PC-9 (cell line): ENCODE results near the gene SARS1. TPM values are rescaled to one million over a fixed set of nuclear protein-coding genes. Genes with fewer than 3 reads are reported as not detected.

Experiments
- BruUV-seq: library from RNA; stranded (reverse); fragments of 400-500 nt; replicated peaks from 2 replicates; lab custom pipeline; 2021; lab: Mats Ljungman, UMichigan
- CTCF ChIA-PET: fragments of 300-600 bp; sonication (Branson Sonifier 250); formaldehyde crosslinking; loops from one replicate; lab custom pipeline; 2022; ENCODE audit warnings: antibody characterized with exemption; lab: Charles Lee
- POLR2A ChIA-PET: fragments of 300-600 bp; sonication (Branson Sonifier 250); formaldehyde crosslinking; loops from one replicate; lab custom pipeline; 2022; ENCODE audit warnings: antibody characterized with exemption; ENCODE audit not compliant: unreplicated experiment; lab: Charles Lee
- DNase-seq, 2 experiments: peaks; one replicate each; pipeline versions ENCODE4 v3.0.0 to v3.0.0-alpha.2; 2015 to 2022; ENCODE audit warnings: mixed read lengths in 1 of 2
- H2AFZ ChIP-seq: fragments of 200-600 bp; sonication (generic); 2 replicates; pipeline ENCODE4 v1.8.1; 2017; ENCODE audit warnings: antibody characterized with exemption
- H3F3A ChIP-seq: fragments of 200-600 bp; sonication (generic); 2 replicates; pipeline ENCODE4 v1.8.1; 2017; ENCODE audit warnings: antibody characterized with exemption, mild to moderate bottlenecking, low read depth; ENCODE audit not compliant: insufficient read depth
- H3K27ac ChIP-seq: fragments of 200-600 bp; sonication (generic); 2 replicates; pipeline ENCODE4 v1.6.1; 2016; ENCODE audit warnings: mixed run types
- H3K27me3 ChIP-seq: fragments of 200-600 bp; sonication (generic); 2 replicates; pipeline ENCODE4 v1.6.1; 2016; ENCODE audit warnings: low read depth, mixed run types; ENCODE audit not compliant: insufficient read depth
- H3K36me3 ChIP-seq: fragments of 200-600 bp; sonication (generic); 2 replicates; pipeline ENCODE4 v1.6.1; 2016; ENCODE audit warnings: low read depth, mixed run types
- H3K4me1 ChIP-seq: fragments of 200-600 bp; sonication (generic); replicated peaks from 2 replicates; pipeline ENCODE4 v1.6.1; 2016; ENCODE audit warnings: mixed run types; ENCODE audit not compliant: insufficient read depth
- H3K4me2 ChIP-seq: fragments of 200-600 bp; sonication (generic); 2 replicates; pipeline ENCODE4 v1.6.1; 2017; ENCODE audit warnings: mixed run types
- H3K4me3 ChIP-seq: fragments of 200-600 bp; sonication (generic); 2 replicates; pipeline ENCODE4 v1.6.1; 2016; ENCODE audit warnings: mixed run types
- H3K79me2 ChIP-seq: fragments of 200-600 bp; sonication (generic); 2 replicates; pipeline ENCODE4 v1.6.1; 2017; ENCODE audit warnings: low read depth, mixed run types
- H3K9me2 ChIP-seq: fragments of 200-600 bp; sonication (generic); 2 replicates; pipeline ENCODE4 v1.8.1; 2017; ENCODE audit warnings: mild to moderate bottlenecking; ENCODE audit not compliant: insufficient read depth
- H3K9me3 ChIP-seq: fragments of 200-600 bp; sonication (generic); 2 replicates; pipeline ENCODE4 v1.8.1; 2016; ENCODE audit warnings: low read depth; ENCODE audit not compliant: insufficient read depth
- H4K20me1 ChIP-seq: fragments of 200-600 bp; sonication (generic); 2 replicates; pipeline ENCODE4 v1.8.1; 2017; ENCODE audit not compliant: insufficient read depth
- CTCF ChIP-seq: fragments of 200-600 bp; sonication (generic); conservative IDR thresholded peaks from 2 replicates; pipeline ENCODE4 v1.6.1; 2017; ENCODE audit warnings: mixed run types, antibody characterized with exemption, mild to moderate bottlenecking, moderate library complexity
- EZH2 ChIP-seq: fragments of 200-600 bp; sonication (generic); IDR thresholded peaks from 2 replicates; pipeline ENCODE4 v1.8.0; 2017; ENCODE audit warnings: antibody characterized with exemption, low read depth
- intact Hi-C: fragments of 100-400 bp; cut with micrococcal nuclease; formaldehyde crosslinking; loops from one replicate; pipeline ENCODE4 v1.10.0; 2022; ENCODE audit not compliant: unreplicated experiment
- total RNA-seq: library from RNA; stranded (reverse); gene quantifications from 2 replicates; pipeline ENCODE4 v1.2.3, GENCODE V29; 2021

Gene SARS1
- total RNA-seq, 1 experiment from 2014 or later = 206 TPM

- no TSS peak for BruUV-seq
- H3F3A ChIP-seq = no peaks in the 10 kb centered on the region
- no peaks in the 10 kb centered on the region for H4K20me1 ChIP-seq
- no peak for DNase-seq
- intact Hi-C loops = no loop called here
- no peak overlapping the region for H2AFZ ChIP-seq
- CTCF ChIA-PET = no interaction called here
- no peak overlapping the region for H3K27ac ChIP-seq
- no peaks in the 10 kb centered on the region for H3K9me2 ChIP-seq
- no peak overlapping the region for H3K4me3 ChIP-seq
- H3K36me3 ChIP-seq = no peaks in the 10 kb centered on the region
- H3K4me2 ChIP-seq = no peak overlapping the region
- no peaks in the 10 kb centered on the region for H3K79me2 ChIP-seq
- H3K9me3 ChIP-seq = no peaks in the 10 kb centered on the region
- no peaks in the 10 kb centered on the region for H3K4me1 ChIP-seq
- TF ChIP-seq EZH2 (no peak), CTCF (no peak)
- H3K27me3 ChIP-seq = no peaks in the 10 kb centered on the region
- POLR2A ChIA-PET = no interaction called here
These were observed 32.5 kb upstream of the SARS1 start for GRCh38 chr1:109181085-109181806.

GRCh38 chr1:109181807-109182163 lies 31.9 kb upstream of the SARS1 start:
- no TSS peak for BruUV-seq
- Histone ChIP-seq H3K27ac (no peak overlapping the region), H3F3A (no peaks in the 10 kb centered on the region), H3K4me1 (no peaks in the 10 kb centered on the region), H3K36me3 (no peaks in the 10 kb centered on the region), H3K27me3 (no peaks in the 10 kb centered on the region), H3K9me3 (no peaks in the 10 kb centered on the region), H4K20me1 (no peaks in the 10 kb centered on the region), H3K4me3 (no peak overlapping the region), H3K4me2 (no peak overlapping the region), H3K9me2 (no peaks in the 10 kb centered on the region), H3K79me2 (no peaks in the 10 kb centered on the region), H2AFZ (no peak overlapping the region)
- intact Hi-C loops = no loop called here
- ChIA-PET POLR2A (interaction anchor here (0.6 kb wide), 1 partner anchor 168 kb away, joined by 11 read pairs; no protein-coding TSS in a partner anchor), CTCF (no interaction called here)
- TF ChIP-seq EZH2 (no peak), CTCF (no peak)
- no peak for DNase-seq

- intact Hi-C loops = no loop called here
- H3K9me2 ChIP-seq = no peaks in the 10 kb centered on the region
- no peaks in the 10 kb centered on the region for H4K20me1 ChIP-seq
- no peaks in the 10 kb centered on the region for H3K36me3 ChIP-seq
- no peak overlapping the region for H3K4me3 ChIP-seq
- H2AFZ ChIP-seq = no peak overlapping the region
- no peaks in the 10 kb centered on the region for H3K4me1 ChIP-seq
- no peaks in the 10 kb centered on the region for H3K27me3 ChIP-seq
- no peaks in the 10 kb centered on the region for H3K9me3 ChIP-seq
- ChIA-PET POLR2A (no interaction called here), CTCF (no interaction called here)
- no peak for TF ChIP-seq CTCF
- no peak overlapping the region for H3K4me2 ChIP-seq
- no peaks in the 10 kb centered on the region for H3F3A ChIP-seq
- no peak for DNase-seq
- H3K79me2 ChIP-seq = no peaks in the 10 kb centered on the region
- BruUV-seq = no TSS peak
- no peak overlapping the region for H3K27ac ChIP-seq
These were observed 30.5 kb upstream of the SARS1 start for GRCh38 chr1:109183058-109183738.
